GM06990 (cell line): ENCODE measurements around the gene SPATA32.
"Not testable (repeated sequence)": the region's sequence is repeated elsewhere in the genome, so short reads cannot be mapped to it uniquely, and the experiment has no call there.

Source experiments
- DNase-seq: peaks from one replicate; pipeline ENCODE4 v3.0.0-alpha.2; 2011; ENCODE audit not compliant: insufficient read length; ENCODE audit errors: extremely low read depth
- H3K27me3 ChIP-seq: replicated peaks from 2 replicates; pipeline ENCODE4 v1.6.0; 2011; ENCODE audit warnings: low read length; ENCODE audit not compliant: control insufficient read depth, insufficient read depth
- H3K36me3 ChIP-seq: 2 replicates; pipeline ENCODE4 v1.5.1; 2011; ENCODE audit warnings: low read length; ENCODE audit not compliant: control insufficient read depth, insufficient read depth
- H3K4me3 ChIP-seq: replicated peaks from 2 replicates; pipeline ENCODE4 v1.5.1; 2011; ENCODE audit warnings: low read depth, mild to moderate bottlenecking, control low read depth, low read length
- TF ChIP-seq, protein P1 (sequence below): IDR thresholded peaks from 2 replicates; pipeline ENCODE4 v1.5.1; 2011; ENCODE audit warnings: low read length, control low read depth, mild to moderate bottlenecking, inconsistent platforms; ENCODE audit not compliant: insufficient read depth, poor library complexity, severe bottlenecking

Gene SPATA32

GRCh38 chr17:45258981-45259380 is 2.9 kb downstream of the SPATA32 start:
- H3K4me3 ChIP-seq, result no peak overlapping the region
- H3K27me3 ChIP-seq, result no peaks in the 10 kb centered on the region
- TF ChIP-seq, protein P1, sequence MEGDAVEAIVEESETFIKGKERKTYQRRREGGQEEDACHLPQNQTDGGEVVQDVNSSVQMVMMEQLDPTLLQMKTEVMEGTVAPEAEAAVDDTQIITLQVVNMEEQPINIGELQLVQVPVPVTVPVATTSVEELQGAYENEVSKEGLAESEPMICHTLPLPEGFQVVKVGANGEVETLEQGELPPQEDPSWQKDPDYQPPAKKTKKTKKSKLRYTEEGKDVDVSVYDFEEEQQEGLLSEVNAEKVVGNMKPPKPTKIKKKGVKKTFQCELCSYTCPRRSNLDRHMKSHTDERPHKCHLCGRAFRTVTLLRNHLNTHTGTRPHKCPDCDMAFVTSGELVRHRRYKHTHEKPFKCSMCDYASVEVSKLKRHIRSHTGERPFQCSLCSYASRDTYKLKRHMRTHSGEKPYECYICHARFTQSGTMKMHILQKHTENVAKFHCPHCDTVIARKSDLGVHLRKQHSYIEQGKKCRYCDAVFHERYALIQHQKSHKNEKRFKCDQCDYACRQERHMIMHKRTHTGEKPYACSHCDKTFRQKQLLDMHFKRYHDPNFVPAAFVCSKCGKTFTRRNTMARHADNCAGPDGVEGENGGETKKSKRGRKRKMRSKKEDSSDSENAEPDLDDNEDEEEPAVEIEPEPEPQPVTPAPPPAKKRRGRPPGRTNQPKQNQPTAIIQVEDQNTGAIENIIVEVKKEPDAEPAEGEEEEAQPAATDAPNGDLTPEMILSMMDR, result no peak
- H3K36me3 ChIP-seq, result peaks cover 8% of the 10 kb centered on the region
- DNase-seq, result no peak

- no peaks in the 10 kb centered on the region for H3K27me3 ChIP-seq
- TF ChIP-seq, protein P1, result no peak
- H3K36me3 ChIP-seq, result no peaks in the 10 kb centered on the region; the same call in none of the 2 replicates
- H3K4me3 ChIP-seq, result no peak overlapping the region
- DNase-seq, result no peak
These were observed 4.8 kb downstream of the SPATA32 start for GRCh38 chr17:45257115-45257514.

GRCh38 chr17:45256114-45256966 is 5.6 kb downstream of the SPATA32 start:
- TF ChIP-seq, protein P1, result peak; percentile 33
- Histone ChIP-seq H3K27me3 (no peaks in the 10 kb centered on the region), H3K4me3 (no peak overlapping the region), H3K36me3 (no peaks in the 10 kb centered on the region; the same call in none of the 2 replicates)
- DNase-seq, result no peak

DNA sequence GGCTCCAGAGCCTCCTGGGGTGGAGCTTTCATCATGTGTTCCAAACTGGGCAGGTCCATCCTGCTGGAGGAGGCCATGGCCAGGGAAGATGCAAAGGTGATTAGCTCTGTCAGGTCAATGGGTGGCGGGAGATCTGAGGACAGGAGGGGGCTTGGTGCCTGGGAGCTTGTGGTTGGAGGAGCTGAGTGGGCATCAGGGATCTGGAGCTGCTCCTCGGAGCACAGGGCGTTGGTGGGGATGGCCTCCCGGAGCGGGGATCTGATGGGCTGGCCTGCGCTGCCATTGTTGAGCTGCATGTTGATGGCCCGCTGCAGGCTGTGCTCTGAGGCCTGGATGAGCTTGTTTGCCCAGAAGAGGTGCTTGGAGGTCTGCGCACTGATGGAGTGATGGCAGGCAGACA is 6.5 kb downstream of the SPATA32 start:
- Histone ChIP-seq H3K27me3 (no peaks in the 10 kb centered on the region), H3K4me3 (no peak overlapping the region), H3K36me3 (peaks cover 4% of the 10 kb centered on the region)
- TF ChIP-seq, protein P1, result no peak
- DNase-seq, result no peak

DNA sequence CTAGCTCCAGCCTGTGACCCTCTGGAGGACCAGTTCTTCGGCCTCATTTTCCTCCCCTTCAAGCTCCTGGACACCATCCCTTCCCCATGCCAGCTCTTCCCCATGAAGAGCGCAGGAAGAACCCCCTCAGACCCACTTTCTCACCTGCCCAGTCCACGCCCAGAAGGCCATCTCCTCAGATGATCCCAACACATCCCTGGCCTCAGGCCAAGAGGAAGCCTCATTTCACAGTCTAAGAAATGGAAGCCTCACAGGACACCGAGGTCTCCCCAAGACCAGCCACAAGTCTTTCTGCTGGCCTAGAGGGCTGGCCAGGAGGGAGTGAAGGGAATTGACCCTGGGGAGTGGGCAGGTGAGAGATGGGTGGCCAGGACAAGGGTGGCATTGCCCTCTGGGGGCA is 8.0 kb downstream of the SPATA32 start:
- TF ChIP-seq, protein P1, result no peak
- no peak for DNase-seq
- no peak overlapping the region for H3K4me3 ChIP-seq
- H3K27me3 ChIP-seq, result no peaks in the 10 kb centered on the region
- peaks cover 6% of the 10 kb centered on the region for H3K36me3 ChIP-seq

GRCh38 chr17:45253237-45253636 is 8.7 kb downstream of the SPATA32 start:
- H3K27me3 ChIP-seq, H3K36me3 ChIP-seq, DNase-seq, H3K4me3 ChIP-seq: not testable (repeated sequence)
